DMS 273 treated with DMSO at 0.1 percent for 48 hours (cell line): Measurements from ENCODE around the gene NARS2.
"Not testable (repeated sequence)": the region's sequence is repeated elsewhere in the genome, so short reads cannot be mapped to it uniquely, and the experiment has no call there.

ENCODE experiments used
- DNase-seq: peaks from one replicate; lab custom pipeline; 2025; lab: John Stamatoyannopoulos, UW

NARS2 gene

GRCh38 chr11:78574386-78575381 is at the start of gene NARS2:
NARS2 (minus strand) TSS chr11:78574864; CDS start chr11:78574488, 376 bp downstream.
- DNase-seq: peak; percentile 90

- DNase-seq: no peak
Observed at GRCh38 chr11:78622666-78623065, 48.0 kb upstream of the NARS2 start.

- no peak for DNase-seq
Observed at GRCh38 chr11:78620159-78620558, 45.5 kb upstream of the NARS2 start.

GRCh38 chr11:78615724-78616123 is 41.1 kb upstream of the NARS2 start:
- DNase-seq: no peak

GRCh38 chr11:78613378-78613813 is 38.7 kb upstream of the NARS2 start:
- DNase-seq: no peak

- DNase-seq: no peak
Observed at GRCh38 chr11:78612721-78613377, 38.2 kb upstream of the NARS2 start.

- not testable (repeated sequence) for DNase-seq
Observed at GRCh38 chr11:78609321-78609720, 34.7 kb upstream of the NARS2 start.

GRCh38 chr11:78607696-78608095 is 33.0 kb upstream of the NARS2 start:
- no peak for DNase-seq

- DNase-seq: no peak
Observed at GRCh38 chr11:78606667-78607066, 32.0 kb upstream of the NARS2 start.

- no peak for DNase-seq
Observed at GRCh38 chr11:78605296-78605695, 30.6 kb upstream of the NARS2 start.

- no peak for DNase-seq
Observed at GRCh38 chr11:78603792-78604191, 29.1 kb upstream of the NARS2 start.

- DNase-seq: not testable (repeated sequence)
Observed at GRCh38 chr11:78602771-78603170, 28.1 kb upstream of the NARS2 start.

- DNase-seq: not testable (repeated sequence)
Observed at GRCh38 chr11:78601066-78601465, 26.4 kb upstream of the NARS2 start.

- not testable (repeated sequence) for DNase-seq
Observed at GRCh38 chr11:78597579-78597978, 22.9 kb upstream of the NARS2 start.

- DNase-seq: no peak
Observed at GRCh38 chr11:78595436-78596130, 20.9 kb upstream of the NARS2 start.

- DNase-seq: no peak
Observed at GRCh38 chr11:78594814-78595213, 20.1 kb upstream of the NARS2 start.

- DNase-seq: no peak
Observed at GRCh38 chr11:78588517-78588916, 13.9 kb upstream of the NARS2 start.

- DNase-seq: no peak
Observed at GRCh38 chr11:78587446-78587845, 12.8 kb upstream of the NARS2 start.

GRCh38 chr11:78586452-78587046 is 11.9 kb upstream of the NARS2 start:
- no peak for DNase-seq

- DNase-seq: no peak
Observed at GRCh38 chr11:78583889-78584288, 9.2 kb upstream of the NARS2 start.

GRCh38 chr11:78577495-78577894 is 2.8 kb upstream of the NARS2 start:
- no peak for DNase-seq

GRCh38 chr11:78576549-78577097 is 2.0 kb upstream of the NARS2 start:
- DNase-seq: no peak
